HepG2 (cell line): Measurements from ENCODE around the gene TRIM15. TPM values are rescaled to one million over a fixed set of nuclear protein-coding genes. Genes with fewer than 3 reads are reported as not detected.
A peak's percentile ranks its signal among the peaks of the same experiment; 100 is the strongest.

Source experiments
- CENPT ChIP-seq: sonication (generic); formaldehyde crosslinking; IDR thresholded peaks from 2 replicates; pipeline ENCODE4 v1.8.0; 2022; ENCODE audit warnings: low read depth, mild to moderate bottlenecking, moderate library complexity, missing genetic modification reagents
- EEA1 ChIP-seq: sonication (generic); formaldehyde crosslinking; IDR thresholded peaks from 2 replicates; pipeline ENCODE4 v1.5.1; 2020; ENCODE audit warnings: mild to moderate bottlenecking, missing genetic modification reagents, borderline replicate concordance
- IRX3 ChIP-seq: sonication (generic); formaldehyde crosslinking; IDR thresholded peaks from 2 replicates; pipeline ENCODE4 v1.8.1; 2023; ENCODE audit warnings: mild to moderate bottlenecking, low read depth, missing genetic modification reagents, borderline replicate concordance
- KLF11 ChIP-seq: IDR thresholded peaks from 2 replicates; pipeline ENCODE4 v1.6.1; 2016; ENCODE audit warnings: missing compliant biosample characterization
- PHF5A ChIP-seq: IDR thresholded peaks from one replicate; pipeline ENCODE4 v1.6.1; 2018; ENCODE audit warnings: low read depth, missing genetic modification reagents; ENCODE audit not compliant: unreplicated experiment
- POGZ ChIP-seq: sonication (generic); formaldehyde crosslinking; IDR thresholded peaks from 2 replicates; pipeline ENCODE4 v1.4.0; 2020; ENCODE audit warnings: mild to moderate bottlenecking, missing genetic modification reagents
- SATB2 ChIP-seq: sonication (generic); formaldehyde crosslinking; IDR thresholded peaks from 2 replicates; pipeline ENCODE4 v1.5.0; 2020; ENCODE audit warnings: missing genetic modification reagents
- SMARCC2 ChIP-seq: fragments of 450-650 bp; IDR thresholded peaks from 2 replicates; pipeline ENCODE4 v1.6.1; 2017; ENCODE audit warnings: antibody characterized with exemption, mild to moderate bottlenecking
- YEATS4 ChIP-seq: sonication (generic); formaldehyde crosslinking; IDR thresholded peaks from 2 replicates; pipeline ENCODE4 v1.4.0; 2020; ENCODE audit warnings: missing genetic modification reagents, borderline replicate concordance
- ZFP41 ChIP-seq: sonication (generic); formaldehyde crosslinking; IDR thresholded peaks from 2 replicates; pipeline ENCODE4 v1.4.0; 2020; ENCODE audit warnings: mild to moderate bottlenecking, missing genetic modification reagents, borderline replicate concordance
- ZNF451 ChIP-seq: sonication (generic); formaldehyde crosslinking; IDR thresholded peaks from 2 replicates; pipeline ENCODE4 v1.5.0; 2020; ENCODE audit warnings: mild to moderate bottlenecking, missing genetic modification reagents
- ZNF563 ChIP-seq: sonication (generic); formaldehyde crosslinking; IDR thresholded peaks from 2 replicates; pipeline ENCODE4 v1.8.0; 2022; ENCODE audit warnings: mild to moderate bottlenecking, moderate library complexity, missing genetic modification reagents
- polyA plus RNA-seq, 8 experiments: library from polyadenylated mRNA; depleted of rRNA in 3 of 8; stranded (reverse) in 7 of 8; unstranded in 1 of 8; fragments of >200 nt; fragmentation: Illumina TruSeq in 4 of 8; extraction: Trizol in 4 of 8; gene quantifications; 2 replicates each; pipeline versions ENCODE4 v1.2.1 to v1.2.3, GENCODE V29; 2011 to 2016; ENCODE audit warnings: low read depth in 4 of 8, missing spikeins in 1 of 8, mixed read lengths in 1 of 8; ENCODE audit not compliant: insufficient read depth in 1 of 8
- total RNA-seq, 5 experiments: library from RNA; depleted of rRNA; stranded (reverse); fragments of >200 nt; fragmentation: Illumina TruSeq; extraction: Trizol; gene quantifications; 2 replicates each; pipeline ENCODE4 v1.2.3, GENCODE V29; 2016; ENCODE audit warnings: low read depth in 1 of 5
- TF ChIP-seq, protein P1 (sequence below): sonication (generic); formaldehyde crosslinking; conservative IDR thresholded peaks from 2 replicates; pipeline ENCODE4 v1.5.0; 2020; ENCODE audit warnings: missing genetic modification reagents
- TF ChIP-seq, protein P2 (sequence below): IDR thresholded peaks from 2 replicates; pipeline ENCODE4 v1.6.1; 2018; ENCODE audit warnings: missing genetic modification reagents, mild to moderate bottlenecking, missing compliant biosample characterization
- TF ChIP-seq, protein P3 (sequence below): sonication (generic); formaldehyde crosslinking; IDR thresholded peaks from 2 replicates; pipeline ENCODE4 v1.8.1; 2023; ENCODE audit warnings: mild to moderate bottlenecking, missing genetic modification reagents
- TF ChIP-seq, protein P4 (sequence below): sonication (generic); formaldehyde crosslinking; IDR thresholded peaks from 2 replicates; pipeline ENCODE4 v1.4.0; 2020; ENCODE audit warnings: missing genetic modification reagents, borderline replicate concordance
- TF ChIP-seq, protein P5 (sequence below): sonication (generic); formaldehyde crosslinking; IDR thresholded peaks from 2 replicates; pipeline ENCODE4 v1.4.0; 2020; ENCODE audit warnings: mild to moderate bottlenecking, low read depth, missing genetic modification reagents
- TF ChIP-seq, protein P6 (sequence below): sonication (generic); formaldehyde crosslinking; IDR thresholded peaks from 2 replicates; pipeline ENCODE4 v1.4.0; 2020; ENCODE audit warnings: missing genetic modification reagents
- TF ChIP-seq, protein P7 (sequence below): sonication (generic); formaldehyde crosslinking; IDR thresholded peaks from 2 replicates; pipeline ENCODE4 v1.4.0; 2020; ENCODE audit warnings: mild to moderate bottlenecking, missing genetic modification reagents

The TRIM15 gene
- total and polyA plus RNA-seq, 2 of the 13 experiments (the other 11 are each of a cell fraction or from before 2014, with no cell fraction given): 35.1 to 38.2 TPM

DNA sequence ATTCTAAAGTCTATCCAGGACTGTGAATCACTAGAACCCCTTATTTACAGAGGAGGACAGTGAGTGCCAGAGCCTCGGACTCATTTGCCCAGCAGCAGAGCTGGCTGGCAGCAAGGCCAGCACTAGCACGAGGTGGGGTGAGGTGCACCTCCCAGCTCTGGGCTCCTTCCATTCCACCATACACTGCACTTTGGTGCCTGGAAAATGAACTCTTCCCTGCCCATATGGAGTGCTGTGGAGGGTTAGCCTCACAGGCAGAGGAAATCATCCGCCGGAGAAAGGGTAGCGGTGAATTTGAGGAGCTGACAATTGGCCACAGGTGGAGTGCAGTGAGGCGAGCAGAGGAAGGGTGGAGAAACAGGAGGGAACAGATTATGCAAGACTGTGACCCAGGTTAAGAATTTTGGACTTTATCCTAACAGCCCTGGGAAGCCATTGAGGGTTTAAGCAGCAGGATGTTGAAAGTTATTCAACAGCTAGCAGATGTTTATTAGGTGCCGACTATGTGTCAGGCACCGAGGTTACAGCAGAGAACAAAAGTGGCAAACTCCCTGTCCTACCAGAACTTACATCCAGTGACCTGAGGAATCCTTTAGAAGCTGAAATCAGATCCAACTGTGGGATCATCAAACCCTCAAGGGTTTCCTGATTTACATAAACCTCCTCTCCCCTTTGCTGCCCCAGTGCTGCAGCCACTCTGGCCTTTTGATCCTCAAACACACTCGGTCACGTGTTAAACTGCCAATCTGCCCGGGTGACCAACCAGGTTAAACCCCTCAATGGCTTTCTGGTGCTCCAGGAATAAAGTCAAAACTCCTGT, 43.7 kb downstream of the TRIM15 start (continued):
- TF ChIP-seq, protein P1, sequence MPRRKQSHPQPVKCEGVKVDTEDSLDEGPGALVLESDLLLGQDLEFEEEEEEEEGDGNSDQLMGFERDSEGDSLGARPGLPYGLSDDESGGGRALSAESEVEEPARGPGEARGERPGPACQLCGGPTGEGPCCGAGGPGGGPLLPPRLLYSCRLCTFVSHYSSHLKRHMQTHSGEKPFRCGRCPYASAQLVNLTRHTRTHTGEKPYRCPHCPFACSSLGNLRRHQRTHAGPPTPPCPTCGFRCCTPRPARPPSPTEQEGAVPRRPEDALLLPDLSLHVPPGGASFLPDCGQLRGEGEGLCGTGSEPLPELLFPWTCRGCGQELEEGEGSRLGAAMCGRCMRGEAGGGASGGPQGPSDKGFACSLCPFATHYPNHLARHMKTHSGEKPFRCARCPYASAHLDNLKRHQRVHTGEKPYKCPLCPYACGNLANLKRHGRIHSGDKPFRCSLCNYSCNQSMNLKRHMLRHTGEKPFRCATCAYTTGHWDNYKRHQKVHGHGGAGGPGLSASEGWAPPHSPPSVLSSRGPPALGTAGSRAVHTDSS: no peak
- TF ChIP-seq ZNF563 (CRISPR knock-in tag): peak; percentile 80
- TF ChIP-seq YEATS4 (CRISPR knock-in tag): peak; percentile 67
- TF ChIP-seq, protein P2, sequence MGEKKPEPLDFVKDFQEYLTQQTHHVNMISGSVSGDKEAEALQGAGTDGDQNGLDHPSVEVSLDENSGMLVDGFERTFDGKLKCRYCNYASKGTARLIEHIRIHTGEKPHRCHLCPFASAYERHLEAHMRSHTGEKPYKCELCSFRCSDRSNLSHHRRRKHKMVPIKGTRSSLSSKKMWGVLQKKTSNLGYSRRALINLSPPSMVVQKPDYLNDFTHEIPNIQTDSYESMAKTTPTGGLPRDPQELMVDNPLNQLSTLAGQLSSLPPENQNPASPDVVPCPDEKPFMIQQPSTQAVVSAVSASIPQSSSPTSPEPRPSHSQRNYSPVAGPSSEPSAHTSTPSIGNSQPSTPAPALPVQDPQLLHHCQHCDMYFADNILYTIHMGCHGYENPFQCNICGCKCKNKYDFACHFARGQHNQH (CRISPR knock-in tag): peak; percentile 72; the same call in 1 of the 2 replicates
- peak; percentile 81 for TF ChIP-seq POGZ
- TF ChIP-seq, protein P3, sequence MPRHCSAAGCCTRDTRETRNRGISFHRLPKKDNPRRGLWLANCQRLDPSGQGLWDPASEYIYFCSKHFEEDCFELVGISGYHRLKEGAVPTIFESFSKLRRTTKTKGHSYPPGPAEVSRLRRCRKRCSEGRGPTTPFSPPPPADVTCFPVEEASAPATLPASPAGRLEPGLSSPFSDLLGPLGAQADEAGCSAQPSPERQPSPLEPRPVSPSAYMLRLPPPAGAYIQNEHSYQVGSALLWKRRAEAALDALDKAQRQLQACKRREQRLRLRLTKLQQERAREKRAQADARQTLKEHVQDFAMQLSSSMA (CRISPR knock-in tag): no peak; the same call in 1 of the 2 replicates
- TF ChIP-seq, protein P4, sequence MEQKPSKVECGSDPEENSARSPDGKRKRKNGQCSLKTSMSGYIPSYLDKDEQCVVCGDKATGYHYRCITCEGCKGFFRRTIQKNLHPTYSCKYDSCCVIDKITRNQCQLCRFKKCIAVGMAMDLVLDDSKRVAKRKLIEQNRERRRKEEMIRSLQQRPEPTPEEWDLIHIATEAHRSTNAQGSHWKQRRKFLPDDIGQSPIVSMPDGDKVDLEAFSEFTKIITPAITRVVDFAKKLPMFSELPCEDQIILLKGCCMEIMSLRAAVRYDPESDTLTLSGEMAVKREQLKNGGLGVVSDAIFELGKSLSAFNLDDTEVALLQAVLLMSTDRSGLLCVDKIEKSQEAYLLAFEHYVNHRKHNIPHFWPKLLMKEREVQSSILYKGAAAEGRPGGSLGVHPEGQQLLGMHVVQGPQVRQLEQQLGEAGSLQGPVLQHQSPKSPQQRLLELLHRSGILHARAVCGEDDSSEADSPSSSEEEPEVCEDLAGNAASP (CRISPR knock-in tag): peak; percentile 76; the same call in 1 of the 2 replicates
- TF ChIP-seq, protein P5, sequence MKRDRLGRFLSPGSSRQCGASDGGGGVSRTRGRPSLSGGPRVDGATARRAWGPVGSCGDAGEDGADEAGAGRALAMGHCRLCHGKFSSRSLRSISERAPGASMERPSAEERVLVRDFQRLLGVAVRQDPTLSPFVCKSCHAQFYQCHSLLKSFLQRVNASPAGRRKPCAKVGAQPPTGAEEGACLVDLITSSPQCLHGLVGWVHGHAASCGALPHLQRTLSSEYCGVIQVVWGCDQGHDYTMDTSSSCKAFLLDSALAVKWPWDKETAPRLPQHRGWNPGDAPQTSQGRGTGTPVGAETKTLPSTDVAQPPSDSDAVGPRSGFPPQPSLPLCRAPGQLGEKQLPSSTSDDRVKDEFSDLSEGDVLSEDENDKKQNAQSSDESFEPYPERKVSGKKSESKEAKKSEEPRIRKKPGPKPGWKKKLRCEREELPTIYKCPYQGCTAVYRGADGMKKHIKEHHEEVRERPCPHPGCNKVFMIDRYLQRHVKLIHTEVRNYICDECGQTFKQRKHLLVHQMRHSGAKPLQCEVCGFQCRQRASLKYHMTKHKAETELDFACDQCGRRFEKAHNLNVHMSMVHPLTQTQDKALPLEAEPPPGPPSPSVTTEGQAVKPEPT: peak; percentile 40; the same call in 1 of the 2 replicates
- 0 out of 2 replicates have a peak, but pooled peaks have one; percentile 51 for TF ChIP-seq CENPT (CRISPR knock-in tag)
- peak; percentile 53; the same call in 1 of the 2 replicates for TF ChIP-seq IRX3 (CRISPR knock-in tag)
- TF ChIP-seq ZFP41: peak; percentile 55
- peak; percentile 86; the same call in 1 of the 2 replicates for TF ChIP-seq KLF11 (CRISPR knock-in tag)
- TF ChIP-seq, protein P6, sequence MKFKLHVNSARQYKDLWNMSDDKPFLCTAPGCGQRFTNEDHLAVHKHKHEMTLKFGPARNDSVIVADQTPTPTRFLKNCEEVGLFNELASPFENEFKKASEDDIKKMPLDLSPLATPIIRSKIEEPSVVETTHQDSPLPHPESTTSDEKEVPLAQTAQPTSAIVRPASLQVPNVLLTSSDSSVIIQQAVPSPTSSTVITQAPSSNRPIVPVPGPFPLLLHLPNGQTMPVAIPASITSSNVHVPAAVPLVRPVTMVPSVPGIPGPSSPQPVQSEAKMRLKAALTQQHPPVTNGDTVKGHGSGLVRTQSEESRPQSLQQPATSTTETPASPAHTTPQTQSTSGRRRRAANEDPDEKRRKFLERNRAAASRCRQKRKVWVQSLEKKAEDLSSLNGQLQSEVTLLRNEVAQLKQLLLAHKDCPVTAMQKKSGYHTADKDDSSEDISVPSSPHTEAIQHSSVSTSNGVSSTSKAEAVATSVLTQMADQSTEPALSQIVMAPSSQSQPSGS (CRISPR knock-in tag): peak; percentile 66
- 0 out of 2 replicates have a peak, but pooled peaks have one; percentile 73 for TF ChIP-seq ZNF451 (CRISPR knock-in tag)
- TF ChIP-seq EEA1 (CRISPR knock-in tag): no peak
- TF ChIP-seq SMARCC2: no peak
- TF ChIP-seq, protein P7, sequence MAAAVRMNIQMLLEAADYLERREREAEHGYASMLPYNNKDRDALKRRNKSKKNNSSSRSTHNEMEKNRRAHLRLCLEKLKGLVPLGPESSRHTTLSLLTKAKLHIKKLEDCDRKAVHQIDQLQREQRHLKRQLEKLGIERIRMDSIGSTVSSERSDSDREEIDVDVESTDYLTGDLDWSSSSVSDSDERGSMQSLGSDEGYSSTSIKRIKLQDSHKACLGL (CRISPR knock-in tag): no peak
- TF ChIP-seq PHF5A (CRISPR knock-in tag): peak; percentile 84
- TF ChIP-seq SATB2: peak; percentile 91
